GM12874 (cell line): ENCODE measurements around the gene VEGFA.

Experiments
- TF ChIP-seq, protein P1 (sequence below): IDR thresholded peaks from 2 replicates; pipeline ENCODE4 v1.5.1; 2011; ENCODE audit warnings: low read depth, mild to moderate bottlenecking, control low read depth, low read length, moderate library complexity; ENCODE audit not compliant: insufficient read depth

Gene VEGFA

DNA sequence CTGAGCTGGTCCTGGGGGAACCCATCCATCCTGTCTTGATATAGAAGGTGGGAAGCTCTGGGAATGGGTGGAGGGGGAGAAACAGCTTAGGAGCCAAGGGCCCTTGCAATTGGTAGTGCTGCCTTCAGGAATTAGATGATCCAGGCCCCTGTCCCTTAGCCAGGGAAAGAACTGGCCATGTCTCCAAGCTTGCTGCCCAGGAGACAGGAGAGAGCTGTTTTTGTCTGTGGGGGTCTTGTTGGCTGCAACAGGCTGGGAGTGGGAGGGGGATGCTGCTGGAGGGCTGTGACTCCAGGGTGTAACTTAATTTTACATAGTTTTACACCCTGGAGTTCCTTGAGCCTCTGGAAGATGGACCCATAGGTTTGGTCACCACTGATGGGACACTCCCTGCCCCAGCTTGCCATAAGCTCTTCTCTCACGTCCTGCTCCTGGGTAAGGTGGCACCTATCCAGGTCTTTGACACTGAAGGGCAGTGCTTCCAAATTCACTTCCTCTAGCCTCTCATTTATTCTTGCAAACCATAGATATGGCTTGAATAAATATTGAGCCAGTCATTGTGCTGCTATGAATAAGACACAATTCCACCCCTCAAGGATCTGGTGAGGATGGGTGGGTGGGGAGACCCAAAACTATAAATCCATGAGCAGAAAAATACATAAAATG lies 16.8 kb downstream of the VEGFA start:
- TF ChIP-seq, protein P1, sequence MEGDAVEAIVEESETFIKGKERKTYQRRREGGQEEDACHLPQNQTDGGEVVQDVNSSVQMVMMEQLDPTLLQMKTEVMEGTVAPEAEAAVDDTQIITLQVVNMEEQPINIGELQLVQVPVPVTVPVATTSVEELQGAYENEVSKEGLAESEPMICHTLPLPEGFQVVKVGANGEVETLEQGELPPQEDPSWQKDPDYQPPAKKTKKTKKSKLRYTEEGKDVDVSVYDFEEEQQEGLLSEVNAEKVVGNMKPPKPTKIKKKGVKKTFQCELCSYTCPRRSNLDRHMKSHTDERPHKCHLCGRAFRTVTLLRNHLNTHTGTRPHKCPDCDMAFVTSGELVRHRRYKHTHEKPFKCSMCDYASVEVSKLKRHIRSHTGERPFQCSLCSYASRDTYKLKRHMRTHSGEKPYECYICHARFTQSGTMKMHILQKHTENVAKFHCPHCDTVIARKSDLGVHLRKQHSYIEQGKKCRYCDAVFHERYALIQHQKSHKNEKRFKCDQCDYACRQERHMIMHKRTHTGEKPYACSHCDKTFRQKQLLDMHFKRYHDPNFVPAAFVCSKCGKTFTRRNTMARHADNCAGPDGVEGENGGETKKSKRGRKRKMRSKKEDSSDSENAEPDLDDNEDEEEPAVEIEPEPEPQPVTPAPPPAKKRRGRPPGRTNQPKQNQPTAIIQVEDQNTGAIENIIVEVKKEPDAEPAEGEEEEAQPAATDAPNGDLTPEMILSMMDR = no peak

DNA sequence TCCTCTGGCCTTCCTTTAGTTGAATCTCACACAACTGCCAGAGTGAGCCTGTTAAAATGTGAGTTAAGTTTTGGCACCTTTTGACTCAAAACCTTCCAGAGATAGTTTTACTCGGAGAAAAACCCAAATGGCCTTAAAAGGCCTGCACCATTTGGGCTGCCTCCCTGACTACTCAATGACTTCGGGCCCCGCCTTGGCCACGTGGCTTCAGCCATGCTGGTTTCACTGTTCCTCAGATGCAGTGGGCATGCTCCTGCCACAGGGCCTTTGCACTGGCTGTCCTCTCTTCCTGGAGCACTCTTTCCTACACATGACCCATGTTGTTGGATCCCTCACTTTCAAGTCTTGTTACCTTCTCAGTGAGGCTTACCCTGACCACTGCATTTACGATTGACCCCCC lies 18.3 kb downstream of the VEGFA start:
- TF ChIP-seq, protein P1 = no peak

DNA sequence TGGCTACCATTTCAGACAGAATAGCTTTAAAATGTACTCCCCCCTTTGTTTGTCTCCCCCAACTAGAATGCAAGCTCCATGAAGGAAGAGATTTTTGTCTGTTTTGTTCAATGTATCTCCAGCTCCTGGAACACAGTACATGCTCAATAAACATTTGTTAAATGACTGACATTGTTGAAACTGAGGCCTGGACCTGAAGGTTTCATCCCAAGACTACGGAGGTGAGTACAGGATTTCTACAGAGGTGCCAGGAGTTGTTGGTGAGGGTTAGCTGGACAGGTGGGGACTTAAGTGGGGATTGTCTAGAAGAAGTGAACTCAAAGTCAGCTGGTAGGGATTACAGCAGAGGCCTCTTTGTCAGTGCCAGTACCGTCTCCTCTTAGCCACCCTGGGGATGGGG lies 19.4 kb downstream of the VEGFA start:
- TF ChIP-seq, protein P1 = no peak

DNA sequence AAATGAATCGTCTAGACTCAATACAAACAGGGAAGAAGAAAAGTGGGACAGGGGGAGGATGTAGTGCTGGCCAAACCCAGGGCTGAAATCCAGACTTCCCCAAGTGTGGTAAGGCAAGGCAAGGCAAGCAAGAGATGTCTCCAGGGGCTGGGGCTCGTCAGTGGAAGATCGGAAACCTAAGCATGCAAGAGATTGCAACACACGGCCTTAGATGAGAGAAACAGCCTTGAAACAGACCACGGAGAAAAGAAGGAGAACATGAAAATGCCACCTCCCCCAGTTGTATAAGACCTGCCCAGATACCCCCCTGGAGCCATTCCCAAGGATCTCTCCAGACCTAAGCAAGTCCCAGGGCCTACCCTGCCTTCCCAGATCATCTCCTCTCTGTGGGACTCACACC lies 20.0 kb downstream of the VEGFA start:
- TF ChIP-seq, protein P1 = no peak

DNA sequence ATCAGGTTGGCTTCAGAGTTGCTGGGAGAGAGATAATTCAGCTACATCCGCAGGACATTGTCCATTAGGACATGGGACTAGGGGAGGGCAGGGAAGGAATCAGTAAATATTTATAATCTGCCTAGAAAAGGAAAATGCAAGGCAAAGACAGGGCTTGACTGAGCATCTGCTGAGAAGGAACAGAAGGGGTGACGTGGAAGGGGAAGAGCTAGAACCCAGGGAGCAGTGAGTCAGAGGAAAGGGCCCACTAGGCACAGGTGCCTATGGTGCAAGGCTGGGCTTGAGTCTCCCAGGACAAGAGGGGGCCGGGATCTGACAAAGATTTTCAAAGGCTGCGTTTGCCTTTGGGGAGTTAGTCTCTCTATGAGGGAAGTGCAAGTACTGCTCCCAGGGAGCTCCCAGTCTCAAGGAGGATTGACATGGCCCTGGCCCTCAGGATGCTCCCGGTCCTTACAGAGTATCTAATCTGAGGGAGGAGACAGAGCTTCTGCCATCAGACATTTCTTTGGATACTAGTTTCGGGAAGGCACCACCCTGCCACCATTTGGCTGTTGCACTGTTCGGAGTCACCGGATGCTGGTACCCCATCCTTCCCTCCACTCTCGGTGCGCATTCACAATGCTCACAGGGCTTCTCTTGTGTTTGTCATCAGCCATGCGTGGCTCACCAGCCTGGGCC lies 21.9 kb downstream of the VEGFA start:
- TF ChIP-seq, protein P1 = no peak

DNA sequence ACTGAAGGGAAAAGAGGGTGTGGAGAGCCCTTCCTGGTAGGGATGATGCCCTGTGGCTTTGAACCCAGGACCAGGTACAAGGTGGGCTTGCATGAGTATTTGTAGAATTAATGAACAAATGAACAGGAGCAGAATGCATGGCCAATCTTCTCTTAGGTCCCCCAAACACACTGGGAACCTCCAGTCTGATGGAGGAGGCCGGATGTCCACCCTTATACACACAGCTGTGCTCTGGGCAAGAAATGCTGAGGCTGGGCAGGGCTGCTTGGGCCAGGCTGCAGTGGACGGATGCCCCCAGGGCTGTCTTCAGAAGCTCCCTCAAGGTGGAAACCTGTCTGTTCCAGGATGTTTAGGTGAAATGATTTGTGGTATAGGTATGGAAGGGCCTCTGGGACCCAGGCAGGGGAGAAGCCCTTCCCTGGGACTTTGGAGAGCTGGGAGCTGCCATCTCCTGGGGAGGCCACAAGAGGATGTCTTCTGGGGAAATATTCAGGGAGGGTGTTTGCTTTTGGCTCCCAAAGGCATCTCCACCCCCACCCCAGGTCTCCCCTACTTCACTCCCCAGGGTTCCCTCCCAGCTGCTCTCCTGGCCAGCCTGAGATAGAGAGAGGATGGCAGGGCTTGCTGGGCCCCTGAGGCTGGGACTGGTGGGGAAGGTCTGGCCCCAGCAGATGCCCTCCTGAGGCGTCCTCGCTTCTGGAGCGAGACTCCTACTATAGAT lies 23.3 kb downstream of the VEGFA start:
- TF ChIP-seq, protein P1 = no peak

DNA sequence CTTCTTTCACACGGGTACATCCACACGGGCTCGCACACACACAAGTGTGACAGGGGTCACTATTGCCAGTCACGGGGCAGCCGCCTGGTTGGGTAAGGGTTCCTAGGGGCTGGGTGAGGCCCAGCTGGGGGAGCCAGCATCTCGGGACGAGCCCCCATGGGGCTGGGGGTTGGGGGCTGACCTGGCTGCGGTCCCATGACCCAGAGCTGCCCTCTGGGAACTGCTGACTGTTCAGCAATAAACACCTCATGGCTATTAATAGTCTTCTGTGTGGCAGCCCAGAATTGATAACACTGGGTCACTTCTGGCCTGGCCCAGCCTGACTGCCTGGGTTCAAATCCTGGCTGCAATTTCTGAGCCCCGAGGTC lies 23.8 kb downstream of the VEGFA start:
- TF ChIP-seq, protein P1 = no peak
